GM21390 (cell line): ENCODE data around the gene RGS12.

Experiments
- ATAC-seq: cut with Tn5 transposase; IDR thresholded peaks from one replicate; pipeline ENCODE4 v1.9.1; 2021; ENCODE audit not compliant: unreplicated experiment

The RGS12 gene

GRCh38 chr4:3292571-3293400 is at the start of gene RGS12:
Gene RGS12 (plus strand): TSS chr4:3293021. CDS start chr4:3316171, 23,150 bp downstream.
- ATAC-seq = peak; percentile 77

GRCh38 chr4:3243136-3243780 is 49.6 kb upstream of the RGS12 start:
- no peak for ATAC-seq

- ATAC-seq = no peak
Measured at GRCh38 chr4:3244002-3244401, 48.8 kb upstream of the RGS12 start.

- no peak for ATAC-seq
Measured at GRCh38 chr4:3244747-3245146, 48.1 kb upstream of the RGS12 start.

- no peak for ATAC-seq
Measured at GRCh38 chr4:3245676-3246075, 47.1 kb upstream of the RGS12 start.

- ATAC-seq = no peak
Measured at GRCh38 chr4:3246458-3247398, 46.1 kb upstream of the RGS12 start.

- ATAC-seq = no peak
Measured at GRCh38 chr4:3247399-3248177, 45.2 kb upstream of the RGS12 start.

- no peak for ATAC-seq
Measured at GRCh38 chr4:3248178-3248480, 44.7 kb upstream of the RGS12 start.

GRCh38 chr4:3248811-3249661 is 43.8 kb upstream of the RGS12 start, which contains the start of gene MSANTD1:
Gene MSANTD1 (plus strand): TSS chr4:3249159. CDS start chr4:3249223, 64 bp downstream.
- ATAC-seq = no peak

- no peak for ATAC-seq
Measured at GRCh38 chr4:3249711-3250437, 42.9 kb upstream of the RGS12 start.

- no peak for ATAC-seq
Measured at GRCh38 chr4:3250438-3250955, 42.3 kb upstream of the RGS12 start.

GRCh38 chr4:3250956-3251690 is 41.7 kb upstream of the RGS12 start:
- ATAC-seq = no peak

GRCh38 chr4:3251691-3252479 is 40.9 kb upstream of the RGS12 start:
- ATAC-seq = no peak

GRCh38 chr4:3252480-3252828 is 40.4 kb upstream of the RGS12 start:
- no peak for ATAC-seq

- no peak for ATAC-seq
Measured at GRCh38 chr4:3252831-3253641, 39.8 kb upstream of the RGS12 start.

- no peak for ATAC-seq
Measured at GRCh38 chr4:3253808-3254207, 39.0 kb upstream of the RGS12 start.
